Sigmoid colon (tissue), 7 donors: ENCODE measurements around the gene AKAP9. TPM values are rescaled to one million over a fixed set of nuclear protein-coding genes. Genes with fewer than 3 reads are reported as not detected.
"Not testable (repeated sequence)": the region's sequence is repeated elsewhere in the genome, so short reads cannot be mapped to it uniquely, and the experiment has no call there.

Experiments
- DNase-seq: peaks from one replicate; pipeline ENCODE4 v3.0.0-alpha.2; 2019
- H3K27ac ChIP-seq, 4 donors: fragments of 200-600 bp; sonication (generic); one replicate each; pipeline ENCODE4 v1.5.1; 2016 to 2019; ENCODE audit warnings: mild to moderate bottlenecking in 1 of 4
- H3K27me3 ChIP-seq, 3 donors: fragments of 200-600 bp; sonication (generic); one replicate each; pipeline ENCODE4 v1.5.1; 2019; ENCODE audit warnings: mild to moderate bottlenecking in 1 of 3
- H3K36me3 ChIP-seq, 4 donors: fragments of 200-600 bp; sonication (generic); one replicate each; pipeline ENCODE4 v1.5.1; 2016 to 2019
- H3K4me1 ChIP-seq, 4 donors: fragments of 200-600 bp; sonication (generic); one replicate each; pipeline ENCODE4 v1.5.1; 2017 to 2019
- H3K4me3 ChIP-seq, 4 donors: fragments of 200-600 bp; sonication (generic); one replicate each; pipeline ENCODE4 v1.5.1; 2017 to 2019; ENCODE audit warnings: mild to moderate bottlenecking in 2 of 4, moderate library complexity in 1 of 4
- H3K9me3 ChIP-seq, 4 donors: fragments of 200-600 bp in 3 of 4; sonication (generic) in 3 of 4; one replicate each; pipeline versions ENCODE4 v1.5.1 to v1.6.1; 2013 to 2019
- EP300 ChIP-seq, 4 donors: sonication (generic); formaldehyde crosslinking; IDR thresholded peaks; one replicate each; pipeline ENCODE4 v1.6.1; 2017; ENCODE audit warnings: antibody characterized with exemption in 4 of 4
- POLR2A ChIP-seq, 2 donors: fragments of 450-650 bp; IDR thresholded peaks; one replicate each; pipeline ENCODE4 v1.6.1; 2016; ENCODE audit warnings: antibody characterized with exemption in 2 of 2, mild to moderate bottlenecking in 2 of 2, moderate library complexity in 2 of 2
- POLR2AphosphoS5 ChIP-seq, 4 donors: sonication (generic); formaldehyde crosslinking; IDR thresholded peaks; one replicate each; pipeline ENCODE4 v1.6.1; 2017; ENCODE audit warnings: antibody characterized with exemption in 4 of 4
- WGBS, 2 donors: extraction: QIAGEN DNeasy Blood & Tissue Kit; methylation state at CpG; one replicate each; pipeline ENCODE4 v1.1.7; 2013; 5-methylcytosine and 5-hydroxymethylcytosine counted together
- intact Hi-C: fragments of 100-400 bp; cut with DNase I; formaldehyde crosslinking; loops from one replicate; pipeline ENCODE4 v1.15.1; 2023
- polyA plus RNA-seq, 3 donors: library from polyadenylated mRNA; stranded (reverse); fragments of 200-250 nt; gene quantifications; one replicate each; pipeline ENCODE4 v1.2.3, GENCODE V29; 2013
- total RNA-seq, 4 donors: library from RNA; depleted of rRNA; stranded (reverse); fragments of >200 nt; gene quantifications; one replicate each; pipeline ENCODE4 v1.1.0, GENCODE V29; 2016
- TF ChIP-seq, protein P1 (sequence below), 4 experiments: fragments of 450-650 bp in 3 of 4; fragments of 200-600 bp in 1 of 4; IDR thresholded peaks; one replicate each; pipeline ENCODE4 v1.5.1; 2016 to 2019; ENCODE audit warnings: antibody characterized with exemption in 4 of 4, mild to moderate bottlenecking in 3 of 4, moderate library complexity in 2 of 4
- donor health status: healthy with polysubstance abuse.
- donor health status: Bipolar disorder and iron deficiency.
- donor health status: healthy.

Gene AKAP9
- total and polyA plus RNA-seq, 7 donors: 34.0 to 90.9 (median 59.9) TPM

GRCh38 chr7:92076509-92076908, 135.8 kb downstream of the AKAP9 start:
- Histone ChIP-seq H3K27ac (no peak overlapping the region), H3K36me3 (peaks cover 4 to 87% (median 14%) of the 10 kb centered on the region in 4 donors), H3K27me3 (no peaks in the 10 kb centered on the region), H3K9me3 (no peaks in the 10 kb centered on the region), H3K4me3 (no peak overlapping the region), H3K4me1 (no peaks in the 10 kb centered on the region)
- TF ChIP-seq, protein P1, sequence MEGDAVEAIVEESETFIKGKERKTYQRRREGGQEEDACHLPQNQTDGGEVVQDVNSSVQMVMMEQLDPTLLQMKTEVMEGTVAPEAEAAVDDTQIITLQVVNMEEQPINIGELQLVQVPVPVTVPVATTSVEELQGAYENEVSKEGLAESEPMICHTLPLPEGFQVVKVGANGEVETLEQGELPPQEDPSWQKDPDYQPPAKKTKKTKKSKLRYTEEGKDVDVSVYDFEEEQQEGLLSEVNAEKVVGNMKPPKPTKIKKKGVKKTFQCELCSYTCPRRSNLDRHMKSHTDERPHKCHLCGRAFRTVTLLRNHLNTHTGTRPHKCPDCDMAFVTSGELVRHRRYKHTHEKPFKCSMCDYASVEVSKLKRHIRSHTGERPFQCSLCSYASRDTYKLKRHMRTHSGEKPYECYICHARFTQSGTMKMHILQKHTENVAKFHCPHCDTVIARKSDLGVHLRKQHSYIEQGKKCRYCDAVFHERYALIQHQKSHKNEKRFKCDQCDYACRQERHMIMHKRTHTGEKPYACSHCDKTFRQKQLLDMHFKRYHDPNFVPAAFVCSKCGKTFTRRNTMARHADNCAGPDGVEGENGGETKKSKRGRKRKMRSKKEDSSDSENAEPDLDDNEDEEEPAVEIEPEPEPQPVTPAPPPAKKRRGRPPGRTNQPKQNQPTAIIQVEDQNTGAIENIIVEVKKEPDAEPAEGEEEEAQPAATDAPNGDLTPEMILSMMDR (IDR thresholded peaks at IDR 0.05): no peak
- no peak for TF ChIP-seq POLR2A (IDR thresholded peaks at IDR 0.05)
- no peak for TF ChIP-seq EP300 (IDR thresholded peaks at IDR 0.05)
- TF ChIP-seq POLR2AphosphoS5 (IDR thresholded peaks at IDR 0.05): no peak
- WGBS, 2 donors: 9 to 54% methylated on average over 1 of the region's 1 CpG
- DNase-seq: no peak
- intact Hi-C loops: loop anchor here (5.0 kb wide), 1 partner anchor 34 kb away; no protein-coding TSS in a partner anchor

- H3K4me3 ChIP-seq, DNase-seq, H3K9me3 ChIP-seq, H3K4me1 ChIP-seq, intact Hi-C loops, H3K27ac ChIP-seq, H3K27me3 ChIP-seq: not testable (repeated sequence)
- peaks cover 8 to 96% (median 27%) of the 10 kb centered on the region in 4 donors for H3K36me3 ChIP-seq
- 97 to 98% methylated on average over 6 of the region's 6 CpGs for WGBS, 2 donors
These were observed 143.3 kb downstream of the AKAP9 start for GRCh38 chr7:92083922-92084321.

GRCh38 chr7:92088266-92088665, 147.6 kb downstream of the AKAP9 start:
- H3K27ac ChIP-seq: no peak overlapping the region
- no peak overlapping the region for H3K4me3 ChIP-seq
- no peak for TF ChIP-seq POLR2A (IDR thresholded peaks at IDR 0.05)
- TF ChIP-seq, protein P1 (IDR thresholded peaks at IDR 0.05): no peak
- TF ChIP-seq POLR2AphosphoS5 (IDR thresholded peaks at IDR 0.05): no peak
- no peak for TF ChIP-seq EP300 (IDR thresholded peaks at IDR 0.05)
- DNase-seq: no peak
- no peaks in the 10 kb centered on the region for H3K9me3 ChIP-seq
- WGBS, 2 donors: 96 to 97% methylated on average over 1 of the region's 1 CpG
- H3K36me3 ChIP-seq: peaks cover 13 to 94% (median 31%) of the 10 kb centered on the region in 4 donors
- no peaks in the 10 kb centered on the region for H3K27me3 ChIP-seq
- intact Hi-C loops: no loop called here
- no peaks in the 10 kb centered on the region for H3K4me1 ChIP-seq

GRCh38 chr7:92092210-92092609, 151.5 kb downstream of the AKAP9 start:
- Histone ChIP-seq H3K27ac (no peak overlapping the region), H3K4me1 (no peaks in the 10 kb centered on the region), H3K4me3 (no peak overlapping the region), H3K9me3 (no peaks in the 10 kb centered on the region), H3K27me3 (no peaks in the 10 kb centered on the region), H3K36me3 (peaks cover 11 to 94% (median 15%) of the 10 kb centered on the region in 4 donors)
- WGBS, 2 donors: 94 to 97% methylated on average over 1 of the region's 1 CpG
- intact Hi-C loops: no loop called here
- no peak for DNase-seq
- TF ChIP-seq POLR2AphosphoS5 (IDR thresholded peaks at IDR 0.05) (no peak), EP300 (IDR thresholded peaks at IDR 0.05) (no peak), POLR2A (IDR thresholded peaks at IDR 0.05) (no peak)
- TF ChIP-seq, protein P1 (IDR thresholded peaks at IDR 0.05): no peak

- no peaks in the 10 kb centered on the region for H3K27me3 ChIP-seq
- H3K36me3 ChIP-seq: peaks cover 15 to 94% (median 35%) of the 10 kb centered on the region in 4 donors
- no peaks in the 10 kb centered on the region for H3K9me3 ChIP-seq
- H3K27ac ChIP-seq: no peak overlapping the region
- H3K4me3 ChIP-seq: no peak overlapping the region
- DNase-seq: no peak
- TF ChIP-seq POLR2A (IDR thresholded peaks at IDR 0.05) (no peak), POLR2AphosphoS5 (IDR thresholded peaks at IDR 0.05) (no peak), EP300 (IDR thresholded peaks at IDR 0.05) (no peak)
- TF ChIP-seq, protein P1 (IDR thresholded peaks at IDR 0.05): no peak
- intact Hi-C loops: no loop called here
- WGBS, 2 donors: 77 to 87% methylated on average over 1 of the region's 1 CpG
- H3K4me1 ChIP-seq: no peaks in the 10 kb centered on the region
These were observed 154.7 kb downstream of the AKAP9 start for GRCh38 chr7:92095380-92095779.
